SK-N-SH (cell line): Measurements from ENCODE around the gene MMADHC.

Experiments used
- CTCF ChIP-seq: fragments of 200-600 bp; sonication (generic); IDR thresholded peaks from 2 replicates; pipeline ENCODE4 v1.6.1; 2017; ENCODE audit warnings: antibody characterized with exemption, mild to moderate bottlenecking, moderate library complexity
- EP300 ChIP-seq, 2 experiments: IDR thresholded peaks; 2 replicates each; pipeline versions ENCODE4 v1.4.0 to v1.6.1; 2012; ENCODE audit warnings: borderline replicate concordance in 1 of 2, low read depth in 1 of 2, low read length in 1 of 2
- EZH2phosphoT487 ChIP-seq: fragments of 200-600 bp; sonication (generic); IDR thresholded peaks from 2 replicates; pipeline ENCODE4 v1.6.1; 2017; ENCODE audit warnings: low read depth, mixed run types, mild to moderate bottlenecking, antibody characterized with exemption, moderate library complexity, borderline replicate concordance
- MXI1 ChIP-seq: IDR thresholded peaks from 2 replicates; pipeline ENCODE4 v1.6.1; 2012; ENCODE audit warnings: mild to moderate bottlenecking, low read depth, low read length, improper control_type of control experiment
- POLR2AphosphoS5 ChIP-seq: IDR thresholded peaks from 2 replicates; pipeline ENCODE4 v1.6.1; 2012; ENCODE audit warnings: low read depth, low read length
- RCOR1 ChIP-seq: fragments of 150-350 bp; IDR thresholded peaks from 2 replicates; pipeline ENCODE4 v1.6.1; 2017; ENCODE audit warnings: antibody characterized with exemption, low read length
- RXRA ChIP-seq: IDR thresholded peaks from 2 replicates; pipeline ENCODE4 v1.4.0; 2012; ENCODE audit warnings: low read depth, mild to moderate bottlenecking, borderline replicate concordance
- TAF1 ChIP-seq: IDR thresholded peaks from 2 replicates; pipeline ENCODE4 v1.6.1; 2012; ENCODE audit warnings: low read depth, mild to moderate bottlenecking, low read length, moderate library complexity, borderline replicate concordance
- TCF12 ChIP-seq: IDR thresholded peaks from 2 replicates; pipeline ENCODE4 v1.4.0; 2012
- USF2 ChIP-seq: fragments of 150-350 bp; IDR thresholded peaks from 2 replicates; pipeline ENCODE4 v1.6.1; 2017; ENCODE audit warnings: antibody characterized with exemption, low read length, low read depth, borderline replicate concordance
- ZBTB33 ChIP-seq: IDR thresholded peaks from 2 replicates; pipeline ENCODE4 v1.4.0; 2012; ENCODE audit warnings: low read depth, borderline replicate concordance
- TF ChIP-seq, protein P1 (sequence below): IDR thresholded peaks from 2 replicates; pipeline ENCODE4 v1.4.0; 2012; ENCODE audit warnings: low read depth

DNA sequence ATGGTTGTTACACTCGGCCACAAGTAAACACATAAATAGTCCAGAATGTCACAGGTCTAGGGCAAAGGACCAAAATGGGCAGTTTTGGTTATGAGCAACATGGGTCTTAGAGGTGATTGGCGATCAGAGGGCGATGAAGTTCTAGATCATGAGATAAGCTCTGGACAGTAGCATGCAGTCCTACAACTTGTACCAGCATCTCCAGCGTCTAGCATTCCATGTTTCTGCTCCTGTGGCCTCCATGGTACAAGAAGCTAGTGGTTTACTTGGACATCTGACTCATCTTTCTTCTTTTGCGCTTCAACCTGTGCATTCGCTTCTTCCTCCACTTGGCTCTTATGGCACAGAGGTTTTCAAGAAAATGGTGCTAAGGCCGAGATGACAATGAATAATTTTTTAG lies 8.9 kb upstream of the MMADHC start:
- no peak for TF ChIP-seq POLR2AphosphoS5
- no peak for TF ChIP-seq RXRA
- TF ChIP-seq TCF12, result no peak
- no peak for TF ChIP-seq CTCF
- no peak for TF ChIP-seq ZBTB33
- TF ChIP-seq EP300 (IDR thresholded peaks at IDR 0.05; ENCODE audit: borderline replicate concordance in 1 of 2, low read depth in 1 of 2, low read length in 1 of 2), result no peak
- TF ChIP-seq USF2, result no peak
- TF ChIP-seq EZH2phosphoT487, result no peak
- TF ChIP-seq, protein P1, sequence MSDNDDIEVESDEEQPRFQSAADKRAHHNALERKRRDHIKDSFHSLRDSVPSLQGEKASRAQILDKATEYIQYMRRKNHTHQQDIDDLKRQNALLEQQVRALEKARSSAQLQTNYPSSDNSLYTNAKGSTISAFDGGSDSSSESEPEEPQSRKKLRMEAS, result no peak
- TF ChIP-seq TAF1, result no peak
- no peak for TF ChIP-seq MXI1
- no peak for TF ChIP-seq RCOR1
